ENCODE data around the gene MEF2B.
"Not testable (repeated sequence)": the region's sequence is repeated elsewhere in the genome, so short reads cannot be mapped to it uniquely, and the experiment has no call there.

The MEF2B gene

GRCh38 chr19:19151418-19151817 lies 18.6 kb downstream of the MEF2B start:
- Mint-ChIP-seq H3K9me3 (no peaks in the 10 kb centered on the region), H3K4me3 (no peak overlapping the region), H3K36me3 (peaks cover 25% of the 10 kb centered on the region), H3K27ac (no peak overlapping the region), H3K4me1 (no peaks in the 10 kb centered on the region)
- ATAC-seq, result peak; percentile 31
- no peak for DNase-seq (ENCODE audit: low spot score in 2 of 2)

- ATAC-seq, result no peak
- Mint-ChIP-seq H3K4me1 (no peaks in the 10 kb centered on the region), H3K36me3 (peaks cover 17% of the 10 kb centered on the region), H3K9me3 (no peaks in the 10 kb centered on the region), H3K27ac (no peak overlapping the region), H3K4me3 (no peak overlapping the region)
- no peak for DNase-seq (ENCODE audit: low spot score in 2 of 2)
These were observed 20.6 kb downstream of the MEF2B start for GRCh38 chr19:19149435-19149834.

GRCh38 chr19:19148504-19148903 lies 21.6 kb downstream of the MEF2B start:
- H3K36me3 Mint-ChIP-seq, result peaks cover 15% of the 10 kb centered on the region
- not testable (repeated sequence) for H3K4me3 Mint-ChIP-seq; H3K27ac Mint-ChIP-seq; DNase-seq (ENCODE audit: low spot score in 2 of 2); H3K9me3 Mint-ChIP-seq; ATAC-seq; H3K4me1 Mint-ChIP-seq

DNA sequence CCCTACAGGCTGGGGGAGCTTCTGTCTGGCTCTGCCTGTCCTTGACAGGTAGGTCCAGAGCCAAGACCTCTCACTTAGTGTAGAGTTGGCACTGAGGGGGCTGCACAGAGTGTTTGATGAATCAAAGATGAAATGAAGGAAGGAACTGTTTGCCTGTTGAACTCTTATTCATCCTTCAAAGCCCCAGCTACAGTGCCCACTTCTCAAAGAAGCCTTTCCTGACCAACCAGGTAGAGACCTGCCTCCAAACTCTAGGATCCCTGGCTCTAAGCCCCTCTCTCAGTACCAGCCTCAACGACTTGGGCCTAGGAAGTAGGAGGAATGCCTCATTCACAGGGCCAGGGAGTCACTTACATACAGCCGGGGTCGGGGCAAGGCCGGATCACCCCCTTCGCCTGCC lies 22.7 kb downstream of the MEF2B start:
- DNase-seq (ENCODE audit: low spot score in 2 of 2) (no peak), ATAC-seq (no peak)
- no peaks in the 10 kb centered on the region for H3K9me3 Mint-ChIP-seq
- no peak overlapping the region for H3K4me3 Mint-ChIP-seq
- H3K4me1 Mint-ChIP-seq, result no peaks in the 10 kb centered on the region
- peaks cover 15% of the 10 kb centered on the region for H3K36me3 Mint-ChIP-seq
- H3K27ac Mint-ChIP-seq, result no peak overlapping the region

DNA sequence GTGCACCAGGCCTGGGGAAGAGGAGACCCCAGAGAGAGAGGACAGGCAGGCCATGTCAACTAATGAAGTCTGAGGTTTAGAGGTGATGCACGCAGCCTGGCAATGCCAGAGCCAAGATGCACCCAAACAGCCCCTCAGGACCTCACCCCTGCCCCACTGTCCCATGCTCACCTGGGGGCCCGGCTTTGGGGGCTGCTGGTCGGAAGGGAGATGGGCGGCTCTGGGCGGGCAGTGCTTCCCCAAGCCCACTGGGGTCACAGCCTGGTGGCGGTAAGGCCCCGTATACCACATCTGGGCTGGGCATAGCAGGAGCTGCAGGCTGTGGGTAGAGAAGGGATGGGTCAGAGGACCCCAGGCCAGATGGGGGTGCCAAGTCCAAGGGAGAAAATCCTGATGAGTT lies 23.2 kb downstream of the MEF2B start:
- no peak overlapping the region for H3K4me3 Mint-ChIP-seq
- no peaks in the 10 kb centered on the region for H3K4me1 Mint-ChIP-seq
- ATAC-seq (no peak), DNase-seq (ENCODE audit: low spot score in 2 of 2) (no peak)
- peak overlapping the region; percentile 26 for H3K27ac Mint-ChIP-seq
- peaks cover 15% of the 10 kb centered on the region for H3K36me3 Mint-ChIP-seq
- H3K9me3 Mint-ChIP-seq, result no peaks in the 10 kb centered on the region

DNA sequence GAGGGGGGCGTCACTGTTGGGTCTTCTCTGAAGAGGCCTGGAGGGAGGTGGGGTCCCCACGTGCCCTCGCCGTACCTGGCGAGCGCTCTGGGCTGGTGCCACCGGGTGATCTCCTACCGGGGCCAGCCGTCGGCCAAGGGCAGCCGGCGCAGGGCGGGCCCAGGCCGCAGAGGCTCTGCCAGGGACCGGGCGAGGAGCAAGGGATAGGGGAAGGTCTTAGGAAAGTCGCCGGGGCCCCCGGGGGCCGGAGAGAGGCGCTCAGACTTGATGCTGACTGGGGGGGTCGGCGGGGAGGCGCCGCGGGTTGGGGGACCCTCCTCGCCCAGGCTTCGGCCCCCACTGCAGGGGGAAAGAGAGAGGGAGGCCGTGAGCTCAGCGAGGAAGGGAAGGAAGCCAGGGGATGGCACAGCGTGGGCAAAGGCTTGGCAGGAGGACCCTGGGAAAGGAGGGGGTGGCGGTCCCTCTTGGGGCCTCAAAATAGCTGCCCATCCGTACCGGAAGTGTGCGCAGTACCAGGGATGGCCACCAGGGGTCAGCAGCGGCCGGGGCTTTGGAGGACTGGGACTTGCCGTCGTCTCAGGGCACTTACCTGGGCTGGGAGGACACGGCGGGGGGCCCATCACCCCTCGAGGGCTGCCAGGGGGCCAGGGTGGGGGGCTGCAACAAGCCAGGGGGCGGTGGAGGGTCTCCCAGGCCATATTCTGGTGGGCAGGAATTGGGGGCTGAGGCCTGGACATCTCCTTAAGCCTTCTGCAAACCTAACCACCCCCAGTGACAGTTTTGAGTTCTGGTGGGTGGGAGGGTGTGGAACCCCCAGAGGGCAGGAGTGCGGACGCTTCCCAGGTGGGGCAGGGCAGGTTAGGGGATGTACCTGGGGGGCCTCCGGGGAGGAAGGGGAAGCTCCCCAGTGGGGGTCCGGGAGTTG lies 24.1 kb downstream of the MEF2B start:
- Mint-ChIP-seq H3K4me3 (no peak overlapping the region), H3K27ac (peak overlapping the region; percentile 26), H3K4me1 (no peaks in the 10 kb centered on the region), H3K36me3 (peaks cover 15% of the 10 kb centered on the region), H3K9me3 (no peaks in the 10 kb centered on the region)
- DNase-seq (ENCODE audit: low spot score in 2 of 2) (peak; percentile 96 to 99), ATAC-seq (peak; percentile 80)

DNA sequence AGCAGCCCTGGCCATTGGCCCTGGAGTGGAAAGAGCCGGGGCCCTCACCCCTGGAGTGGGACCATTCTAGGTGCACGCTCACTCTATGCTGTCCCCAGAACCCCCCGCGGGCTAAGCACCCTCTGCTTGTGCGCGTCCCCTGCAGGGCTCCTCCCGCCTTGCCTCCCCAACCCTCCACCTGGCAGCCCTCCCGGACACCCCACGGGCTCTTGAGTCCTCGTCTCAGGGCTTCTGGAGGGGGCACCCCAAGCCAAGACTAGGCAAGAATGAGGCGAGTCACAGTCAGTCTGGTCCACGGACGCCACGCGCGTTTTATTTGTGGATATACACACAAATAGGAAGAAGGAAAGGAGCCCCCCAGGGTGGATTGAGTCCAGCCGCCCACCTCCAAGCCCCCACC lies 24.8 kb downstream of the MEF2B start:
- Mint-ChIP-seq H3K4me1 (no peaks in the 10 kb centered on the region), H3K9me3 (no peaks in the 10 kb centered on the region), H3K27ac (no peak overlapping the region), H3K36me3 (peaks cover 15% of the 10 kb centered on the region), H3K4me3 (no peak overlapping the region)
- ATAC-seq (no peak), DNase-seq (ENCODE audit: low spot score in 2 of 2) (no peak)

GRCh38 chr19:19142347-19142746 lies 27.7 kb downstream of the MEF2B start:
- peaks cover 25% of the 10 kb centered on the region for H3K4me1 Mint-ChIP-seq
- H3K27ac Mint-ChIP-seq, result no peak overlapping the region
- H3K9me3 Mint-ChIP-seq, result no peaks in the 10 kb centered on the region
- no peak for DNase-seq (ENCODE audit: low spot score in 2 of 2)
- no peak overlapping the region for H3K4me3 Mint-ChIP-seq
- H3K36me3 Mint-ChIP-seq, result peaks cover 7% of the 10 kb centered on the region
- ATAC-seq, result no peak

- no peak for ATAC-seq
- no peak for DNase-seq (ENCODE audit: low spot score in 2 of 2)
- no peak overlapping the region for H3K27ac Mint-ChIP-seq
- no peaks in the 10 kb centered on the region for H3K9me3 Mint-ChIP-seq
- no peak overlapping the region for H3K4me3 Mint-ChIP-seq
- H3K4me1 Mint-ChIP-seq, result peaks cover 32% of the 10 kb centered on the region
- H3K36me3 Mint-ChIP-seq, result peaks cover 7% of the 10 kb centered on the region
These were observed 29.6 kb downstream of the MEF2B start for GRCh38 chr19:19140476-19140875.

DNA sequence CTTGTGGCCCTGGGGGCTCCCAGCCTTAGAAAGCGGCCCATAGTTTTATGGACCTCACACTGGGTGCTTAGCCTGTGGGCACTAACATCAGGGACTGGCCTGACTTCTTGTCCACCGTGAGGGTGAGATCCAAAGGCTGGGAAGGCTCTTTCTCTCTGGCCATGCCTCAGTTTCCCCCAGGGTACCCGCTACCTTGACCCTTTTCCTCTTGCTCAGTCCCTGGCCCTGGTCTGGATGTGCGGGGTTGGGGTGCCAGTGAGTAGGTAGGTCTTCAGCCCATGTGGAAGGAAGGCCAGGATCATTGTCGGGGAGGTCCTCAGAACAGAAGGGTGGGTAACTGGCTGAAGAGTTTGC lies 30.2 kb downstream of the MEF2B start:
- peaks cover 7% of the 10 kb centered on the region for H3K36me3 Mint-ChIP-seq
- no peaks in the 10 kb centered on the region for H3K9me3 Mint-ChIP-seq
- no peak overlapping the region for H3K4me3 Mint-ChIP-seq
- ATAC-seq (no peak), DNase-seq (ENCODE audit: low spot score in 2 of 2) (no peak)
- no peak overlapping the region for H3K27ac Mint-ChIP-seq
- peaks cover 32% of the 10 kb centered on the region for H3K4me1 Mint-ChIP-seq

DNA sequence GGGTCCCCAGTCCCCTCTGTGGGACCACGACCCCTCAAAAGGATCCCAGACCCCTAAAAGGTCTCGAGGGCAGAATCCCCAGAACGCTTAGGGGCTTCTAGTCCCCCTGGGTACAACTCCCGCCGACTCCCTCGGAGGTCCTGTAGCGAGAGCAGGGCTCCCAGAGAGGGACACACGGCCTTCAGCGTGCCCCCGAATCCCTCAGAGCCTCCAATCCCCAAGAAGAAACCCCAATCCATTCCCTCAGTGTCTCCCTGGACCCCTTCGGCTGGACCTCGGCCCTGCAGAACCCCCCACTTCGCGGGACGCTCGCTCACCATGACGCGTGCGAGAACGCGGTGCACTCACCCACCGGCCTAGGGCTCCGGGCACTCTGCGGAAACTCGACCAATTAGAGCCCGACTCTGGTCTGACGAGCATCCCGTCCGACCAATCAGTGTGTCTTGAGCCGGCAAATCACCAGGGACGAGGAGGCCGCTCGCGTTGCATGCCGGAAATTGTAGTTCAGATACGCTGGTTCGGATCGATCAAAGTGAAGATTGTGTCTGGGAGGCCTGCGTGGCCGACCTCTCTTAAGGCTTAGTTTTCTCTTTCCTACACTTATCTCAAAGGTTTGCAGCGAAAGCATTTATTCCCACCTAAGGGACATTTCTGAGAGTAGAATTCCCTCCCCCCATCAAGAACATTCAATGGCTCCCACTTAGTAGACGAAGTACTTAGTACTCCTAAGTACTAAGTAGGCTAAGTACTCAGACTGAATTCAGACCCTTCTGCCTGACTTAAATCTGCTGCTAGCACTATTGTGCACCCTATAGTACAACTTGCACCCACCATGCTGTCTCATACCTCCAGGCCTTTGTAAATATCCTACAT lies 31.7 kb downstream of the MEF2B start, which contains the start of gene TMEM161A:
Gene TMEM161A (minus strand): TSS at position 370 of the 873 bp plus-strand sequence. CDS start 50 bp downstream, at position 320.
- Mint-ChIP-seq H3K4me1 (peaks cover 32% of the 10 kb centered on the region), H3K4me3 (peak within 1 kb of the TSS; percentile 96), H3K36me3 (peaks cover 7% of the 10 kb centered on the region), H3K27ac (peak within 1 kb of the TSS; percentile 98), H3K9me3 (no peaks in the 10 kb centered on the region)
- ATAC-seq, result peak; percentile 100
- DNase-seq (ENCODE audit: low spot score in 2 of 2), result peak; percentile 93 to 98

- Mint-ChIP-seq H3K27ac (peak overlapping the region; percentile 98), H3K4me1 (peaks cover 32% of the 10 kb centered on the region), H3K36me3 (peaks cover 7% of the 10 kb centered on the region), H3K9me3 (no peaks in the 10 kb centered on the region), H3K4me3 (peak overlapping the region; percentile 96)
- DNase-seq (ENCODE audit: low spot score in 2 of 2) (no peak), ATAC-seq (no peak)
These were observed 32.4 kb downstream of the MEF2B start for GRCh38 chr19:19137556-19138108.

DNA sequence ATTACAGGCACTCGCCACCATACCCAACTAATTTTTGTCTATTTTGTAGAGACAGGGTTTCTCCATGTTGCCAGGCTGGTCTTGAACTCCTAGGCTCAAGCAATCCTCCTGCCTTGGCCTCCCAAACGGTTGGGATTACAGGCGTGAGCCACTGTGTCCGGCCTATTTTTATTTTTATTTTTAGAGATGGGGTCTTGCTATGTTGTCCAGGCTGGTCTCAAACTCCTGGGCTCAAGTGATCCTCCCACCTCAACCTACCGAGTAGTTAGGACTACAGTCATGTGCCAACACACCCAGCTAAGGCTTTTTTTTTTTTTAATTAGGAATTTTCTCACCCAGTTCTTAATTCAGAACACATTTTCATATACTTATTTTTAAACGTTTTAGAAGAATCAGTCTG lies 34.4 kb downstream of the MEF2B start:
- peaks cover 32% of the 10 kb centered on the region for H3K4me1 Mint-ChIP-seq
- not testable (repeated sequence) for ATAC-seq

DNA sequence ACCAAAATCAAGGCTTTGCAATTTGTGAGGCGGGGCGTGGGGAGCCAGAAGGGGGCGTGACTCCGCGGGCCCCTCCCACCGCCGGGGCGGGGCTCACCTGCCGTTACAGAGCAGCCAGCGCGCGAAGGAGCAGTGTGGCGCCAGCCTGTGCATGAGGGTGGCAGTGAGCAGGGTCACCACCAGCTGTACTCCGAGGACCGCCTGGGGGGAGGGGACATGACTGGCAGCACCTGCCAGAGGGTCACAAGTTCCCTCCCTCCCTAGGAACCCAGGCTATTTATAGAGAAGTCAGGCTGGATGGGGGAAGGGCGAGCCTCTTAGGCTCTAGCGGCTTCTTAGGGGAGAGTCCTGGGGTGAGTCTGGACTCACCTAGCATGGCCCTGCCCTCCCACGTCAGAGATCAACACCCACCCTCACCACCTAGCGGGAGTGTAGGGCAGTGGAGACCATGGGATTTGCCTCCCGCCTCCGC lies 35.3 kb downstream of the MEF2B start:
- Mint-ChIP-seq H3K36me3 (peaks cover 7% of the 10 kb centered on the region), H3K9me3 (peaks cover 4% of the 10 kb centered on the region), H3K27ac (no peak overlapping the region), H3K4me1 (peaks cover 30% of the 10 kb centered on the region), H3K4me3 (no peak overlapping the region)
- ATAC-seq, result no peak
- no peak for DNase-seq (ENCODE audit: low spot score in 2 of 2)

More for the DNA sequence above, 34.4 kb downstream of the MEF2B start:
- not testable (repeated sequence) for H3K9me3 Mint-ChIP-seq; H3K36me3 Mint-ChIP-seq; DNase-seq (ENCODE audit: low spot score in 2 of 2); H3K4me3 Mint-ChIP-seq; H3K27ac Mint-ChIP-seq

- H3K36me3 Mint-ChIP-seq, result peaks cover 15% of the 10 kb centered on the region
- H3K4me1 Mint-ChIP-seq, result peaks cover 23% of the 10 kb centered on the region
- no peak overlapping the region for H3K27ac Mint-ChIP-seq
- ATAC-seq (no peak), DNase-seq (ENCODE audit: low spot score in 2 of 2) (no peak)
- H3K9me3 Mint-ChIP-seq, result peaks cover 4% of the 10 kb centered on the region
- H3K4me3 Mint-ChIP-seq, result no peak overlapping the region
These were observed 36.1 kb downstream of the MEF2B start for GRCh38 chr19:19133985-19134384.
